Smooth muscle cell (in vitro differentiated cells): Measurements from ENCODE around the gene UGT8. TPM values are rescaled to one million over a fixed set of nuclear protein-coding genes. Genes with fewer than 3 reads are reported as not detected.

ENCODE experiments used
- DNase-seq: peaks from one replicate; lab custom pipeline; 2025; ENCODE audit not compliant: unreplicated experiment; lab: John Stamatoyannopoulos, UW
- H2AFZ ChIP-seq: fragments of 200-600 bp; sonication (generic); 2 replicates; pipeline ENCODE4 v1.6.0; 2016; ENCODE audit warnings: antibody characterized with exemption, low read depth, mild to moderate bottlenecking
- H3F3A ChIP-seq: fragments of 200-600 bp; sonication (generic); 2 replicates; pipeline ENCODE4 v1.6.0; 2017; ENCODE audit warnings: antibody characterized with exemption, low read depth
- H3K27ac ChIP-seq: fragments of 200-600 bp; sonication (generic); 2 replicates; pipeline ENCODE4 v1.5.1; 2016; ENCODE audit warnings: low read depth, mild to moderate bottlenecking
- H3K27me3 ChIP-seq: fragments of 200-600 bp; sonication (generic); 2 replicates; pipeline ENCODE4 v1.6.1; 2016; ENCODE audit warnings: low read depth, mild to moderate bottlenecking
- H3K36me3 ChIP-seq: fragments of 200-600 bp; sonication (generic); 2 replicates; pipeline ENCODE4 v1.5.1; 2016; ENCODE audit warnings: low read depth
- H3K4me1 ChIP-seq: fragments of 200-600 bp; sonication (generic); 2 replicates; pipeline ENCODE4 v1.5.1; 2016; ENCODE audit warnings: low read depth
- H3K4me2 ChIP-seq: fragments of 200-600 bp; sonication (generic); 2 replicates; pipeline ENCODE4 v1.6.0; 2016; ENCODE audit warnings: mild to moderate bottlenecking
- H3K4me3 ChIP-seq: fragments of 200-600 bp; sonication (generic); 2 replicates; pipeline ENCODE4 v1.5.1; 2016; ENCODE audit warnings: mild to moderate bottlenecking
- H3K79me2 ChIP-seq: fragments of 200-600 bp; sonication (generic); 2 replicates; pipeline ENCODE4 v1.6.0; 2016; ENCODE audit warnings: low read depth, mild to moderate bottlenecking
- H3K9ac ChIP-seq: fragments of 200-600 bp; sonication (generic); 2 replicates; pipeline ENCODE4 v1.6.0; 2016; ENCODE audit warnings: low read depth
- H3K9me3 ChIP-seq: fragments of 200-600 bp; sonication (generic); replicated peaks from 2 replicates; pipeline ENCODE4 v1.5.1; 2016; ENCODE audit warnings: low read depth
- H4K20me1 ChIP-seq: fragments of 200-600 bp; sonication (generic); 2 replicates; pipeline ENCODE4 v1.6.0; 2016; ENCODE audit warnings: low read depth
- WGBS: methylation state at CpG from one replicate; pipeline ENCODE4 v1.1.7; 2016; ENCODE audit warnings: low lambda C conversion rate; 5-methylcytosine and 5-hydroxymethylcytosine counted together
- polyA plus RNA-seq: library from polyadenylated mRNA; unstranded; fragments of >200 nt; fragmentation: Nextera tagmentation; extraction: Ambion mirVana; gene quantifications from 2 replicates; pipeline ENCODE4 v1.2.1, GENCODE V29; 2016
- total RNA-seq: library from RNA; depleted of rRNA; stranded (reverse); fragments of >200 nt; gene quantifications from 2 replicates; pipeline ENCODE4 v1.2.3, GENCODE V29; 2014
- TF ChIP-seq, protein P1 (sequence below): fragments of 200-600 bp; sonication (generic); IDR thresholded peaks from 2 replicates; pipeline ENCODE4 v1.5.1; 2017; ENCODE audit warnings: borderline replicate concordance, mild to moderate bottlenecking, antibody characterized with exemption; ENCODE audit not compliant: insufficient read depth, poor library complexity, severe bottlenecking

UGT8 gene
- total and polyA plus RNA-seq, 2 experiments from 2014 or later, result not detected

DNA sequence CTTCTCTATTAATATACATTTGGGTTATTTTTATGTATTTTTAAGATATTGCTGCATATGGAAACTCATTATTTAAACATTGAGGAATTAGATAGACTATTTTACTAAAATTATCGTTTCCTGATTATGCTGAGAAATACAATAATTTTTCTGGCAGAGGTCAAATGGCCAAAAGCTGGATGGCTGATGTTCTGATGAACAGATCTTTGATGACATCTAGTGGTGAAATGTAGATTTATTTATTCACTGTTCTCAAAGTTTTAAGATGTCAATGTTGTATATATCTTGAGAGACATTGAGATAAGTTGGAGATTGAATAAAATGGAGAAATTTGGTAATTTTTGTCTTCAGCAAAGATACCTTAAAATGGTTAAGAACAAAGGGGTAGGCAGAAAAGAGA is 96.2 kb downstream of the UGT8 start:
- Histone ChIP-seq H3K9ac (no peak overlapping the region), H3F3A (no peaks in the 10 kb centered on the region), H3K27me3 (no peaks in the 10 kb centered on the region), H4K20me1 (no peaks in the 10 kb centered on the region), H3K4me1 (no peaks in the 10 kb centered on the region), H3K4me3 (no peak overlapping the region), H3K79me2 (no peaks in the 10 kb centered on the region), H3K27ac (no peak overlapping the region), H3K4me2 (no peak overlapping the region), H2AFZ (no peak overlapping the region), H3K9me3 (no peaks in the 10 kb centered on the region), H3K36me3 (no peaks in the 10 kb centered on the region)
- DNase-seq, result no peak
- 10% methylated on average over 1 of the region's 1 CpG for WGBS
- TF ChIP-seq, protein P1, sequence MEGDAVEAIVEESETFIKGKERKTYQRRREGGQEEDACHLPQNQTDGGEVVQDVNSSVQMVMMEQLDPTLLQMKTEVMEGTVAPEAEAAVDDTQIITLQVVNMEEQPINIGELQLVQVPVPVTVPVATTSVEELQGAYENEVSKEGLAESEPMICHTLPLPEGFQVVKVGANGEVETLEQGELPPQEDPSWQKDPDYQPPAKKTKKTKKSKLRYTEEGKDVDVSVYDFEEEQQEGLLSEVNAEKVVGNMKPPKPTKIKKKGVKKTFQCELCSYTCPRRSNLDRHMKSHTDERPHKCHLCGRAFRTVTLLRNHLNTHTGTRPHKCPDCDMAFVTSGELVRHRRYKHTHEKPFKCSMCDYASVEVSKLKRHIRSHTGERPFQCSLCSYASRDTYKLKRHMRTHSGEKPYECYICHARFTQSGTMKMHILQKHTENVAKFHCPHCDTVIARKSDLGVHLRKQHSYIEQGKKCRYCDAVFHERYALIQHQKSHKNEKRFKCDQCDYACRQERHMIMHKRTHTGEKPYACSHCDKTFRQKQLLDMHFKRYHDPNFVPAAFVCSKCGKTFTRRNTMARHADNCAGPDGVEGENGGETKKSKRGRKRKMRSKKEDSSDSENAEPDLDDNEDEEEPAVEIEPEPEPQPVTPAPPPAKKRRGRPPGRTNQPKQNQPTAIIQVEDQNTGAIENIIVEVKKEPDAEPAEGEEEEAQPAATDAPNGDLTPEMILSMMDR, result peak; percentile 58

GRCh38 chr4:114698231-114698630 is 99.6 kb downstream of the UGT8 start:
- Histone ChIP-seq H3K4me3 (no peak overlapping the region), H3K79me2 (no peaks in the 10 kb centered on the region), H2AFZ (no peak overlapping the region), H3F3A (no peaks in the 10 kb centered on the region), H3K9ac (no peak overlapping the region), H3K27me3 (no peaks in the 10 kb centered on the region), H3K4me2 (no peak overlapping the region), H3K36me3 (no peaks in the 10 kb centered on the region), H3K9me3 (no peaks in the 10 kb centered on the region), H3K4me1 (no peaks in the 10 kb centered on the region), H3K27ac (no peak overlapping the region), H4K20me1 (no peaks in the 10 kb centered on the region)
- WGBS, result 72% methylated on average over 4 of the region's 4 CpGs
- TF ChIP-seq, protein P1, result no peak
- no peak for DNase-seq

DNA sequence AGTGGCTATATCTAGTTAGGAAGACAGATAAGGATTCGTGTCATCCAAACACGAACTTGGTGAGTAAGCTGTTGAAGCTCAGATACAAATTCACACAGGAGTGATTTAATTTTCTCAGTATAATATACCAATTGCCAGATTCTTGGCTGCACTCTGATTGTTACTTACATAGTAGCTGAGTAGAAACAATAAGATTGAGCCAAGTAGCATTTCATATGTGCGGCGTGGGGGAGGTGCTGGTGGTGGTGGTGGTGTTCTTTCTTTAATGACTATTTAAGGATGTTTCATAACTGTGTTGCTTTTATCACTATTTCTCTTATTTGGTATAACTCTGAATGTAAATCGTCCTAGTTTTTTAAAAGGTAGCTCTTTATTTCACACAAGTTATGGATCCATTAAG is 102.9 kb downstream of the UGT8 start:
- H3K4me3 ChIP-seq, result no peak overlapping the region
- no peak overlapping the region for H3K9ac ChIP-seq
- no peaks in the 10 kb centered on the region for H4K20me1 ChIP-seq
- TF ChIP-seq, protein P1, result no peak
- no peaks in the 10 kb centered on the region for H3K9me3 ChIP-seq
- H3K36me3 ChIP-seq, result no peaks in the 10 kb centered on the region
- 74% methylated on average over 5 of the region's 5 CpGs for WGBS
- no peaks in the 10 kb centered on the region for H3K4me1 ChIP-seq
- no peak overlapping the region for H3K4me2 ChIP-seq
- no peak overlapping the region for H3K27ac ChIP-seq
- H3K27me3 ChIP-seq, result no peaks in the 10 kb centered on the region
- no peak overlapping the region for H2AFZ ChIP-seq
- no peaks in the 10 kb centered on the region for H3F3A ChIP-seq
- DNase-seq, result no peak
- no peaks in the 10 kb centered on the region for H3K79me2 ChIP-seq

DNA sequence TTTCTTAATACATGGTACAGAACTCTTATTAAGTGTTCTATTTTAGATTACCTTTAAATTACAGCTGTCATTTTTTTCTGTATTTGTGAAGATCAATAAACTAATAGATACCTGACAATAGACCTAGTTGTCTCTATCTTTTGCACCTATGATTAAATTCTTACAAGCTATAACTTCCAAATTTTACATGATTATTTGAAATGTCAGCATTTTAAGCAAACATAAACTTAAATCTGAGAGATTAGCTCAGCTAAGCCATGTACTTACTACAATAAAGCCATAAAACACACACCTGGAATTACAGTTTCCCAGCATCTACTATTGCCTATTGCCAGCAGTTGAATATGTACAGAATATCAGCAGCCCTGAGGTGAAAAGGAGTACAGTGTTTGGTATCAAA is 118.8 kb downstream of the UGT8 start:
- H3K4me3 ChIP-seq, result no peak overlapping the region
- H2AFZ ChIP-seq, result no peak overlapping the region
- TF ChIP-seq, protein P1, result no peak
- no peaks in the 10 kb centered on the region for H3K36me3 ChIP-seq
- no peak for DNase-seq
- H3K79me2 ChIP-seq, result no peaks in the 10 kb centered on the region
- H3K4me1 ChIP-seq, result no peaks in the 10 kb centered on the region
- no peak overlapping the region for H3K9ac ChIP-seq
- H3K27me3 ChIP-seq, result no peaks in the 10 kb centered on the region
- H3F3A ChIP-seq, result no peaks in the 10 kb centered on the region
- H4K20me1 ChIP-seq, result no peaks in the 10 kb centered on the region
- H3K27ac ChIP-seq, result no peak overlapping the region
- no peaks in the 10 kb centered on the region for H3K9me3 ChIP-seq
- H3K4me2 ChIP-seq, result no peak overlapping the region
